GM12878 (cell line): ENCODE results near the gene MFAP4.

Source experiments
- ASH2L ChIP-seq: fragments of 300-600, 200-600 bp; sonication (generic); IDR thresholded peaks from 2 replicates; pipeline ENCODE4 v1.6.1; 2017; ENCODE audit warnings: low read depth, mild to moderate bottlenecking, borderline replicate concordance
- MAX ChIP-seq: IDR thresholded peaks from 2 replicates; pipeline ENCODE4 v1.6.1; 2012; ENCODE audit warnings: low read depth, low read length, improper control_type of control experiment
- MYC ChIP-seq: IDR thresholded peaks from 2 replicates; pipeline ENCODE4 v1.6.1; 2011; ENCODE audit warnings: mild to moderate bottlenecking, low read length, moderate library complexity, inconsistent platforms; ENCODE audit not compliant: insufficient read depth, insufficient replicate concordance, insufficient read length, severe bottlenecking
- NFYB ChIP-seq: IDR thresholded peaks from 2 replicates; pipeline ENCODE4 v1.6.1; 2011; ENCODE audit warnings: low read depth, mild to moderate bottlenecking, low read length, improper control_type of control experiment, moderate library complexity; ENCODE audit not compliant: insufficient read depth
- POLR2A ChIP-seq: IDR thresholded peaks from 2 replicates; pipeline ENCODE4 v1.6.1; 2011; ENCODE audit warnings: low read depth, mild to moderate bottlenecking, low read length
- TF ChIP-seq, protein P1 (sequence below), 3 experiments: IDR thresholded peaks in 2 of 3; conservative IDR thresholded peaks in 1 of 3; 2 replicates each; pipeline ENCODE4 v1.5.1; 2011; ENCODE audit warnings: low read depth in 3 of 3, low read length in 3 of 3, mild to moderate bottlenecking in 3 of 3, control low read depth in 2 of 3, moderate library complexity in 2 of 3, inconsistent platforms in 1 of 3, mixed read lengths in 1 of 3; ENCODE audit not compliant: control insufficient read depth in 2 of 3, insufficient read depth in 1 of 3; ENCODE audit errors: extremely low read depth in 1 of 3

- no peak for TF ChIP-seq MYC
- TF ChIP-seq NFYB: no peak
- TF ChIP-seq MAX: no peak
- no peak for TF ChIP-seq POLR2A
- TF ChIP-seq, protein P1, sequence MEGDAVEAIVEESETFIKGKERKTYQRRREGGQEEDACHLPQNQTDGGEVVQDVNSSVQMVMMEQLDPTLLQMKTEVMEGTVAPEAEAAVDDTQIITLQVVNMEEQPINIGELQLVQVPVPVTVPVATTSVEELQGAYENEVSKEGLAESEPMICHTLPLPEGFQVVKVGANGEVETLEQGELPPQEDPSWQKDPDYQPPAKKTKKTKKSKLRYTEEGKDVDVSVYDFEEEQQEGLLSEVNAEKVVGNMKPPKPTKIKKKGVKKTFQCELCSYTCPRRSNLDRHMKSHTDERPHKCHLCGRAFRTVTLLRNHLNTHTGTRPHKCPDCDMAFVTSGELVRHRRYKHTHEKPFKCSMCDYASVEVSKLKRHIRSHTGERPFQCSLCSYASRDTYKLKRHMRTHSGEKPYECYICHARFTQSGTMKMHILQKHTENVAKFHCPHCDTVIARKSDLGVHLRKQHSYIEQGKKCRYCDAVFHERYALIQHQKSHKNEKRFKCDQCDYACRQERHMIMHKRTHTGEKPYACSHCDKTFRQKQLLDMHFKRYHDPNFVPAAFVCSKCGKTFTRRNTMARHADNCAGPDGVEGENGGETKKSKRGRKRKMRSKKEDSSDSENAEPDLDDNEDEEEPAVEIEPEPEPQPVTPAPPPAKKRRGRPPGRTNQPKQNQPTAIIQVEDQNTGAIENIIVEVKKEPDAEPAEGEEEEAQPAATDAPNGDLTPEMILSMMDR (IDR thresholded peaks at IDR 0.05 in 2 of 3, conservative IDR thresholded peaks at IDR 0.05 in 1 of 3; ENCODE audit: control insufficient read depth in 2 of 3, extremely low read depth in 1 of 3, insufficient read depth in 1 of 3, low read depth in 3 of 3, low read length in 3 of 3): no peak
- TF ChIP-seq ASH2L: no peak
Measured at GRCh38 chr17:19405114-19405513, 18.1 kb upstream of the MFAP4 start.
